GM23338 (cell line): ENCODE results near the gene MEGF10. TPM values are rescaled to one million over a fixed set of nuclear protein-coding genes. Genes with fewer than 3 reads are reported as not detected.
A peak's percentile ranks its signal among the peaks of the same experiment; 100 is the strongest.

ENCODE experiments used
- ATAC-seq: fragments of 200-7000 bp; cut with Tn5 transposase; 3 replicates; pipeline ENCODE4 v1.9.1; 2020
- DNase-seq: peaks from one replicate; pipeline ENCODE4 v3.0.0-alpha.2; 2015; ENCODE audit warnings: low spot score
- H2AFZ ChIP-seq: fragments of 200-600 bp; sonication (generic); 2 replicates; pipeline ENCODE4 v1.8.0; 2016; ENCODE audit warnings: antibody characterized with exemption, mild to moderate bottlenecking, moderate library complexity
- H3F3A ChIP-seq: fragments of 200-600 bp; sonication (generic); replicated peaks from 2 replicates; pipeline ENCODE4 v1.8.0; 2017; ENCODE audit warnings: antibody characterized with exemption, mixed run types, low read depth
- H3K27ac ChIP-seq: fragments of 200-600 bp; sonication (generic); 2 replicates; pipeline ENCODE4 v1.6.1; 2016; ENCODE audit warnings: low read depth
- H3K27me3 ChIP-seq: fragments of 200-600 bp; sonication (generic); 2 replicates; pipeline ENCODE4 v1.8.0; 2016; ENCODE audit warnings: mild to moderate bottlenecking, mixed run types, moderate library complexity; ENCODE audit not compliant: insufficient read depth
- H3K36me3 ChIP-seq: fragments of 200-600 bp; sonication (generic); 2 replicates; pipeline ENCODE4 v1.8.0; 2016; ENCODE audit warnings: mild to moderate bottlenecking; ENCODE audit not compliant: insufficient read depth
- H3K4me1 ChIP-seq: fragments of 200-600 bp; sonication (generic); 2 replicates; pipeline ENCODE4 v1.8.0; 2016; ENCODE audit warnings: mild to moderate bottlenecking, moderate library complexity; ENCODE audit not compliant: insufficient read depth
- H3K4me2 ChIP-seq: fragments of 200-600 bp; sonication (generic); 2 replicates; pipeline ENCODE4 v1.7.1; 2017; ENCODE audit warnings: mixed run types
- H3K4me3 ChIP-seq: fragments of 200-600 bp; sonication (generic); 2 replicates; pipeline ENCODE4 v1.6.1; 2016; ENCODE audit warnings: mixed run types
- H3K79me2 ChIP-seq: fragments of 200-600 bp; sonication (generic); replicated peaks from 2 replicates; pipeline ENCODE4 v1.8.0; 2017; ENCODE audit warnings: mild to moderate bottlenecking; ENCODE audit not compliant: insufficient read depth
- H3K9me2 ChIP-seq: fragments of 200-600 bp; sonication (generic); 2 replicates; pipeline ENCODE4 v1.8.0; 2017; ENCODE audit not compliant: insufficient read depth
- H4K20me1 ChIP-seq: fragments of 200-600 bp; sonication (generic); replicated peaks from 2 replicates; pipeline ENCODE4 v1.8.0; 2017; ENCODE audit warnings: mild to moderate bottlenecking; ENCODE audit not compliant: insufficient read depth
- H3K27ac Mint-ChIP-seq: 2 replicates; pipeline ENCODE4 v1.8.0; 2020; ENCODE audit warnings: inconsistent platforms, mild to moderate bottlenecking, moderate library complexity, mixed read lengths
- H3K27me3 Mint-ChIP-seq: 3 replicates; pipeline ENCODE4 v1.8.0; 2022; ENCODE audit warnings: low read depth, mild to moderate bottlenecking, moderate library complexity, mixed read lengths, inconsistent platforms; ENCODE audit not compliant: insufficient read depth, poor library complexity
- H3K36me3 Mint-ChIP-seq: 3 replicates; pipeline ENCODE4 v1.8.0; 2021; ENCODE audit warnings: low read depth, mild to moderate bottlenecking, inconsistent platforms, moderate library complexity, mixed read lengths
- H3K4me1 Mint-ChIP-seq: 3 replicates; pipeline ENCODE4 v1.8.0; 2020; ENCODE audit warnings: mild to moderate bottlenecking, inconsistent platforms, mixed read lengths
- H3K4me3 Mint-ChIP-seq: 3 replicates; pipeline ENCODE4 v1.8.0; 2021; ENCODE audit warnings: moderate library complexity, mild to moderate bottlenecking, inconsistent platforms, mixed read lengths
- H3K9me3 Mint-ChIP-seq: 3 replicates; pipeline ENCODE4 v1.8.0; 2020; ENCODE audit warnings: moderate library complexity, mild to moderate bottlenecking, inconsistent platforms, mixed read lengths
- CREB1 ChIP-seq: fragments of 250-450 bp; sonication (Bioruptor Pico); IDR thresholded peaks from 2 replicates; pipeline ENCODE4 v1.5.0; 2020; ENCODE audit warnings: low read depth, mild to moderate bottlenecking, moderate library complexity
- EZH2 ChIP-seq: fragments of 200-600 bp; sonication (generic); IDR thresholded peaks from one replicate; pipeline ENCODE4 v1.8.0; 2017; ENCODE audit warnings: antibody characterized with exemption, mild to moderate bottlenecking, low read depth; ENCODE audit not compliant: unreplicated experiment
- EZH2phosphoT487 ChIP-seq: fragments of 200-600 bp; sonication (generic); IDR thresholded peaks from one replicate; pipeline ENCODE4 v1.8.1; 2018; ENCODE audit warnings: antibody characterized with exemption; ENCODE audit not compliant: unreplicated experiment
- JUNB ChIP-seq: IDR thresholded peaks from one replicate; pipeline ENCODE4 v1.6.1; 2016; ENCODE audit warnings: antibody characterized with exemption; ENCODE audit not compliant: unreplicated experiment
- POLR2AphosphoS5 ChIP-seq: IDR thresholded peaks from 2 replicates; pipeline ENCODE4 v1.6.1; 2016; ENCODE audit warnings: antibody characterized with exemption, low read depth
- REST ChIP-seq: IDR thresholded peaks from one replicate; pipeline ENCODE4 v1.6.1; 2018; ENCODE audit warnings: antibody characterized with exemption; ENCODE audit not compliant: unreplicated experiment
- ZNF114 ChIP-seq: fragments of 250-450 bp; sonication (Bioruptor Pico); IDR thresholded peaks from 2 replicates; pipeline ENCODE4 v1.5.0; 2020; ENCODE audit warnings: mild to moderate bottlenecking, moderate library complexity
- ZNF331 ChIP-seq: fragments of 250-450 bp; sonication (Bioruptor Pico); IDR thresholded peaks from 2 replicates; pipeline ENCODE4 v1.5.0; 2020; ENCODE audit warnings: low read depth, mild to moderate bottlenecking, moderate library complexity
- ZNF462 ChIP-seq: fragments of 250-450 bp; sonication (Bioruptor Pico); IDR thresholded peaks from 2 replicates; pipeline ENCODE4 v1.5.0; 2020; ENCODE audit warnings: mild to moderate bottlenecking, moderate library complexity
- polyA plus RNA-seq: library from polyadenylated mRNA; unstranded; fragments of >200 nt; fragmentation: Nextera tagmentation; extraction: Ambion mirVana; gene quantifications from 2 replicates; pipeline ENCODE4 v1.2.1, GENCODE V29; 2016
- total RNA-seq: library from RNA; depleted of rRNA; stranded (reverse); fragments of >200 nt; shearing (Covaris generic); gene quantifications from 2 replicates; pipeline ENCODE4 v1.2.3, GENCODE V29; 2014

Gene MEGF10
- total and polyA plus RNA-seq, 2 experiments from 2014 or later: 4.5 to 28.3 TPM

- TF ChIP-seq ZNF462 (CRISPR knock-in tag): no peak
- TF ChIP-seq EZH2: no peak
- TF ChIP-seq ZNF331 (CRISPR knock-in tag): no peak
Observed at GRCh38 chr5:127412698-127413097, 122.1 kb downstream of the MEGF10 start (continued).

- no peak overlapping the region for H3K27ac Mint-ChIP-seq
- ATAC-seq: no peak
- H3K27me3 ChIP-seq: no peaks in the 10 kb centered on the region
- TF ChIP-seq EZH2 (no peak), EZH2phosphoT487 (no peak), REST (no peak), ZNF114 (CRISPR knock-in tag) (no peak), POLR2AphosphoS5 (no peak), JUNB (no peak), CREB1 (CRISPR knock-in tag) (no peak)
Observed at GRCh38 chr5:127415034-127415433, 124.4 kb downstream of the MEGF10 start.

More at GRCh38 chr5:127415034-127415433, 124.4 kb downstream of the MEGF10 start:
- H3K4me1 Mint-ChIP-seq: peaks cover 3% of the 10 kb centered on the region; the same call in 2 of the 3 replicates
- peaks cover 14% of the 10 kb centered on the region for H3K36me3 Mint-ChIP-seq
- Histone ChIP-seq H3F3A (no peaks in the 10 kb centered on the region), H3K9me2 (no peaks in the 10 kb centered on the region), H3K79me2 (no peaks in the 10 kb centered on the region), H3K4me3 (no peak overlapping the region), H3K4me1 (no peaks in the 10 kb centered on the region), H3K36me3 (no peaks in the 10 kb centered on the region; the same call in 1 of the 2 replicates), H2AFZ (no peak overlapping the region), H3K4me2 (no peak overlapping the region), H3K27ac (peak overlapping the region; percentile 13; the same call in 1 of the 2 replicates), H4K20me1 (no peaks in the 10 kb centered on the region)
- H3K27me3 Mint-ChIP-seq: peaks cover 2% of the 10 kb centered on the region
- DNase-seq: no peak
- no peak overlapping the region for H3K4me3 Mint-ChIP-seq
- H3K9me3 Mint-ChIP-seq: no peaks in the 10 kb centered on the region
